AG04450 (cell line): ENCODE results near the gene SCFD2. TPM values are rescaled to one million over a fixed set of nuclear protein-coding genes. Genes with fewer than 3 reads are reported as not detected.
"Not testable (repeated sequence)": the region's sequence is repeated elsewhere in the genome, so short reads cannot be mapped to it uniquely, and the experiment has no call there.

Experiments
- CTCF ChIA-PET: fragments of 300-600, 350-600 bp; formaldehyde crosslinking; extraction: SDS; loops from one replicate; lab custom pipeline; 2022; ENCODE audit warnings: antibody characterized with exemption, inconsistent platforms; lab: Charles Lee
- POLR2A ChIA-PET: fragments of 350-600 bp; formaldehyde crosslinking; extraction: SDS; loops from one replicate; lab custom pipeline; 2021; ENCODE audit warnings: antibody characterized with exemption, inconsistent platforms; lab: Yijun Ruan, JAX
- DNase-seq: peaks from one replicate; pipeline ENCODE4 v3.0.0-alpha.2; 2011; ENCODE audit warnings: low read depth, low spot score
- H3K27ac ChIP-seq: one replicate; pipeline ENCODE4 v1.5.1; 2012; ENCODE audit warnings: low read depth, low read length, control low read depth
- H3K27me3 ChIP-seq: one replicate; pipeline ENCODE4 v1.6.0; 2012; ENCODE audit warnings: low read length; ENCODE audit not compliant: control insufficient read depth, insufficient read depth
- H3K4me3 ChIP-seq: 2 replicates; pipeline ENCODE4 v1.5.1; 2011; ENCODE audit warnings: mild to moderate bottlenecking, low read depth, low read length, control low read depth
- H3K9me3 ChIP-seq: 2 replicates; pipeline ENCODE4 v1.5.1; 2012; ENCODE audit warnings: low read length; ENCODE audit not compliant: control insufficient read depth, insufficient read depth
- CTCF ChIP-seq: IDR thresholded peaks from 2 replicates; pipeline ENCODE4 v1.5.1; 2011; ENCODE audit warnings: low read depth, low read length, control low read depth, inconsistent platforms
- polyA minus RNA-seq: library from RNA; depleted of rRNA, polyadenylated mRNA; stranded (reverse); fragments of >200 nt; gene quantifications from 2 replicates; pipeline ENCODE4 v1.2.3, GENCODE V29; 2011; rRNA and poly(A)+ RNA removed
- polyA plus RNA-seq: library from polyadenylated mRNA; depleted of rRNA; stranded (reverse); fragments of >200 nt; gene quantifications from 2 replicates; pipeline ENCODE4 v1.2.3, GENCODE V29; 2011; rRNA removed

SCFD2 gene
- polyA plus RNA-seq (16.4 and 16.6 TPM in 2 replicates), polyA minus RNA-seq (32.4 and 42.1 TPM in 2 replicates)

DNA sequence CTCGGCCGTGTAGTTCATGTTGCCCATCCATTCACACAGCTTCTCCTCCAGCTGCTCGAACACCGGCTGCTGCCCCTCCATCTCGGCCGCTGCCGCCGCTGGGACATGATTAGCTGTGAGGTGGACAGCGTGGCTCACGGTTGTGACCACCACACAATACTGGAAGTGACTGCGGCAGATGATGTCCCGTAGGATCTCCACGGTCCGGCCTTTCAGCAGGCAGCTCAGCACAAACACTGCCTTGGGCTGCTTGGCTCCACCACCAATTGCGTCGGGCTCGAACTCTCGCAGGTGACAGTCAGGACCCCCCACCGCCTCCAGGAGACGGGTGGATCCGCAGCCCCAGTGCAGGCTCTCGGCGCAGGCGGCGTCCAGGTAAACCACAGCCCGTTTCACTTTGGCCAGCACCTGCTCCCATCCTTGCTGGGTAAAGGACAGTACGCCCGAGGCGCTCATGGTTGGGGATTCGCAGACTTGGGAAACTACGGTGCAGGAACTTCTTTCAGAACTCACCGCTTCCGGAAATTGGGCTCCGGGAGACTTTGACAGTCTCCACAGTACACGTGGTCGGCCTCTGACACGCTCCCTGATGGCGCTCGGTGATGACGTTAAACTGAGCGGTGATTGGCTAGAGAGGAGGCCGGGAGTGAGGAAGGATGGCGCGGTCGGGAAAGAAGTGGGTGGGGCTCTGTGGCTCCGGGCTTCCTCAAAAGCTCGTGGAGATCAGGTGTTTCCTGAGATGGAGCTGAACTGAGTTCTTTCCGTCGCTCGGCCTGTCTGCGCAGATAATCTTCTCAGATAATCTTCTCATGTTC, at the start of gene SCFD2:
Gene SCFD2, minus strand, starts transcription at position 576 of the 815 bp plus-strand sequence.
- TF ChIP-seq CTCF: no peak
- Histone ChIP-seq H3K27me3 (no peaks in the 10 kb centered on the region), H3K27ac (no peak within 1 kb of the TSS), H3K9me3 (no peaks in the 10 kb centered on the region), H3K4me3 (peak within 1 kb of the TSS; percentile 77)
- DNase-seq: peak; percentile 87
- ChIA-PET CTCF (interaction anchor here (0.8 kb wide), 1 partner anchor 868 kb away, joined by 3 read pairs; no protein-coding TSS in a partner anchor), POLR2A (no interaction called here)

GRCh38 chr4:53409479-53409878, 43.6 kb upstream of the SCFD2 start:
- POLR2A ChIA-PET, H3K27ac ChIP-seq, DNase-seq, CTCF ChIA-PET, H3K27me3 ChIP-seq, H3K9me3 ChIP-seq, H3K4me3 ChIP-seq: not testable (repeated sequence)

DNA sequence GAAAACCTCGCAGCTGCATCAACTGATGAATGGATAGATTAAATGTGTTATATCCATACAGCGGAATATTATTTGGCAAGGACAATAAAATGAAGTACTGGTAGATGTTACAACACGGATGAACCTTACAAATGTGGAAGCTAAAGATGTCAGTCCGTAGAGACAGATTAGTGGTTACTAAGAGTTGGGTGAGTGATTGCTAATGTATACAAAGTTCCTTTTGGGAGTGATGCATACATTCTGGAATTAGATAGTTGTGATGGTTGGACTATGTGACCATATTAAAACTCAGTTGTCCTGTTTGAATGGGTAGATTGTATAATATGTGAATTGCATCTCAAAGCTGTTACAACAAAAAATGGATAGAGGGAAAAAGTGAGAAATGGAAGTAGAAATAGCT, 14.4 kb upstream of the SCFD2 start:
- POLR2A ChIA-PET: no interaction called here
- Histone ChIP-seq H3K4me3 (no peak overlapping the region), H3K9me3 (no peaks in the 10 kb centered on the region; the same call in 1 of the 2 replicates), H3K27me3 (no peaks in the 10 kb centered on the region), H3K27ac (no peak overlapping the region)
- TF ChIP-seq CTCF: no peak
- DNase-seq: no peak
- CTCF ChIA-PET: interaction anchor here (0.7 to 3.0 kb wide), 3 partner anchors 38 to 854 kb away, joined by 3 to 17 read pairs (median 7); no protein-coding TSS in a partner anchor

- DNase-seq: no peak
- ChIA-PET CTCF (interaction anchor here (3.0 to 3.2 kb wide), 2 partner anchors 362 to 855 kb away, joined by 12 to 17 read pairs; no protein-coding TSS in a partner anchor), POLR2A (interaction anchor here (1.2 kb wide), 1 partner anchor 57 kb away, joined by 4 read pairs; no protein-coding TSS in a partner anchor)
- TF ChIP-seq CTCF: no peak
- Histone ChIP-seq H3K27me3 (no peaks in the 10 kb centered on the region), H3K4me3 (peak overlapping the region; percentile 80), H3K27ac (no peak overlapping the region), H3K9me3 (no peaks in the 10 kb centered on the region; the same call in 1 of the 2 replicates)
These were observed 12.3 kb upstream of the SCFD2 start for GRCh38 chr4:53378171-53378482.

GRCh38 chr4:53377319-53378170, 11.7 kb upstream of the SCFD2 start, which contains the start of gene FIP1L1:
Gene FIP1L1, plus strand, starts transcription at chr4:53377641. Its CDS starts 198 bp downstream, at chr4:53377839.
- Histone ChIP-seq H3K27me3 (no peaks in the 10 kb centered on the region), H3K9me3 (no peaks in the 10 kb centered on the region; the same call in 1 of the 2 replicates), H3K27ac (peak within 1 kb of the TSS; percentile 66), H3K4me3 (peak within 1 kb of the TSS; percentile 80)
- POLR2A ChIA-PET: interaction anchor here (0.7 to 1.2 kb wide), 2 partner anchors 57 to 852 kb away, joined by 4 to 5 read pairs; partner anchors contain the start of gene PDGFRA
- no peak for TF ChIP-seq CTCF
- CTCF ChIA-PET: interaction anchor here (0.9 to 3.2 kb wide), 3 partner anchors 362 to 855 kb away, joined by 3 to 17 read pairs (median 12); no protein-coding TSS in a partner anchor
- peak; percentile 71 for DNase-seq
